Upper lobe of left lung (tissue), 4 donors: ENCODE data around the gene MAEL.

Experiments
- POLR2A ChIP-seq, 4 donors: fragments of 450-650 bp; IDR thresholded peaks; one replicate each; pipeline ENCODE4 v1.5.1; 2016 to 2017; ENCODE audit warnings: antibody characterized with exemption in 4 of 4, mild to moderate bottlenecking in 2 of 4
- POLR2AphosphoS5 ChIP-seq, 2 donors: sonication (generic); formaldehyde crosslinking; IDR thresholded peaks; one replicate each; pipeline ENCODE4 v1.5.1; 2017; ENCODE audit warnings: antibody characterized with exemption in 2 of 2
- TF ChIP-seq, protein P1 (sequence below), 6 experiments: fragments of 450-650 bp in 4 of 6; fragments of 200-600 bp in 2 of 6; sonication (generic) in 2 of 6; IDR thresholded peaks; one replicate each; pipeline ENCODE4 v1.5.1; 2016 to 2019; ENCODE audit warnings: antibody characterized with exemption in 6 of 6

DNA sequence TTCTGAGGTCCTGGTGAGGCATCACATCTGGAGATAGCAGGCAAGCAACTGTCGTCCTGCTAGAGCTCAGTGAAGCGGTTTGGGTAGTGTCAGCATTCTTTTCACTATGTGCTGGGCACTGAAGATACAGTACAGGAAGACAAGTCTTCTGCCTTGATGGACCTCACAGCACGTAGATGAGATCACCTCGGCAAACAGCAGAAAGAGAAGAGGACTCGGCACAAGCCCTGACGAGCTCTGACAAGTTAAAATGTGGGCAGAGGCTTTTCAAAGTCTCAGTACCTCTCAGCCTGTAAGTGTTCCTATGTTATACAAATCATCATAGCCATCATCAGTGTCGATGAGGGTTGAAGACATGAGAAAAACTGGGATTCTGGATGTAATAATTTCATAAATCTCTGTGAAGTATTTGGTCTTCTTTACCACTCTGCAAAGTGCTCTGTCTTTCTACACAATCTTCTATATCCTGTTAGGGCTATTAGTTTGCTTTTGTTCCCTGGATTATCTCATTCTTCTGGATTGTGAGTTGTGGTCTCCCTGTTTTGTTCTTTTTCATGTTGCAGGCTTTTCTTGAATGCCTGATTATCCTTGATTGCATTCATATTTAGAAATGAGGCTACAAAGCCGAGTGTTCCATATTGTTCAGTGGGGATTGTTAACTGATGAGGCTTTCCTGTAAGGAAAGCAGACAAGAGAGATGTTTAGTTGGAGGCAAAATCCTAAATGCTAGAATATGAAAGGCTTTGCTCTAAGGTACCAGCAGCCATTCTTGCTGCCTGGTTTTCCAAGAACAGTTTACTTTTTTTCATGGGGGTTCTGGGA is 24.2 kb downstream of the MAEL start:
- TF ChIP-seq, protein P1, sequence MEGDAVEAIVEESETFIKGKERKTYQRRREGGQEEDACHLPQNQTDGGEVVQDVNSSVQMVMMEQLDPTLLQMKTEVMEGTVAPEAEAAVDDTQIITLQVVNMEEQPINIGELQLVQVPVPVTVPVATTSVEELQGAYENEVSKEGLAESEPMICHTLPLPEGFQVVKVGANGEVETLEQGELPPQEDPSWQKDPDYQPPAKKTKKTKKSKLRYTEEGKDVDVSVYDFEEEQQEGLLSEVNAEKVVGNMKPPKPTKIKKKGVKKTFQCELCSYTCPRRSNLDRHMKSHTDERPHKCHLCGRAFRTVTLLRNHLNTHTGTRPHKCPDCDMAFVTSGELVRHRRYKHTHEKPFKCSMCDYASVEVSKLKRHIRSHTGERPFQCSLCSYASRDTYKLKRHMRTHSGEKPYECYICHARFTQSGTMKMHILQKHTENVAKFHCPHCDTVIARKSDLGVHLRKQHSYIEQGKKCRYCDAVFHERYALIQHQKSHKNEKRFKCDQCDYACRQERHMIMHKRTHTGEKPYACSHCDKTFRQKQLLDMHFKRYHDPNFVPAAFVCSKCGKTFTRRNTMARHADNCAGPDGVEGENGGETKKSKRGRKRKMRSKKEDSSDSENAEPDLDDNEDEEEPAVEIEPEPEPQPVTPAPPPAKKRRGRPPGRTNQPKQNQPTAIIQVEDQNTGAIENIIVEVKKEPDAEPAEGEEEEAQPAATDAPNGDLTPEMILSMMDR (IDR thresholded peaks at IDR 0.05), result no peak
- TF ChIP-seq POLR2AphosphoS5 (IDR thresholded peaks at IDR 0.05), result no peak
- no peak for TF ChIP-seq POLR2A (IDR thresholded peaks at IDR 0.05)
